Medulla oblongata (tissue), 1 donor: ENCODE measurements around the gene METRN.
"Not testable (repeated sequence)": the region's sequence is repeated elsewhere in the genome, so short reads cannot be mapped to it uniquely, and the experiment has no call there.

Experiments
- DNase-seq: peaks from one replicate; pipeline ENCODE4 v3.0.0-alpha.2; 2015; ENCODE audit errors: extremely low spot score

The METRN gene

DNA sequence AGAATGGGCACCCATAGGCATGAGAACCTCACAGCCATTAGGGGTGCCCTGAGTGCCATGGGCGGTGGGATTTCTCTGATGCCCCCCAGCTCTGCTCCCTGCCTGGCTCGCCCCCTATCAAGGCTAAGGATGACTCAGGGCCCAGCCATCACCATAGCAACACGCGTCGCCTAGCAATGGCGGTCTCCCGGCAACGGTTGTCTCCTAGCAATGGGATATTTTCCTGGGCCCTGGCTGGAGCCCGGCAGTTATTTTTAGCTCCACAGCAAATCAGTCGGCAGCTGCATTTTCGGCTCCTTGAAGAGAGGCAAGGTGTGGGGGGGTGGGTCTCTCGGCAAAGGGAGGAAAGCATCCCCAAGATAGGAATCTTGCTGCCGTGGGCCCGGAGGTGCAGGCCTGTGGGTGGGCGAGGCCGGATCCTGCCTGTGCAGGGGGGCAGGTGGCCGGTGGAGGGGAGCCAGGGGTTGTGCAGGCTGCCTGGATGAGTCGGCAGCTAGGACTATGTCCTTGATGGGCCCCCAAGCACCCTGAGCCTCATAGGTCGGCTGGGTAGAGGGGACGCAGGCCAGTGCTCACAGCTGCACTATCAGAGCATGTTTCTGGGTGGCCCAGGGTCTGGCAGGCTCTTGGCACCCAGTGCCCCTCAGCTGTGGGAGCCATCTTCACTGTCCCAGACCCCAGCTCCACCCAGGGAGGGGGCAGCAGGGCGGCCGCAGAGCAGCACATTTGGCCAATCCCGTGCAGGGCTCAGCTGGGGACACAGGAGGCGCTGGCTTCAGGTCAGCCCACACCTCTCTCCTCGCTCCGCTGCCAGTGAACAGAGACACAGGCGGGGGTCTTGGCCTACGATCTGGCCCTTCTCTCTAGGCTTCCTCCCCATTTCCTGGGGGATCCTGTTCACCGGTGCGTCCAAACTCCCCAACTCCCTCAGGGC is 5.1 kb upstream of the METRN start:
- DNase-seq = peak; percentile 90

GRCh38 chr16:710500-711075 is 4.3 kb upstream of the METRN start:
- no peak for DNase-seq

DNA sequence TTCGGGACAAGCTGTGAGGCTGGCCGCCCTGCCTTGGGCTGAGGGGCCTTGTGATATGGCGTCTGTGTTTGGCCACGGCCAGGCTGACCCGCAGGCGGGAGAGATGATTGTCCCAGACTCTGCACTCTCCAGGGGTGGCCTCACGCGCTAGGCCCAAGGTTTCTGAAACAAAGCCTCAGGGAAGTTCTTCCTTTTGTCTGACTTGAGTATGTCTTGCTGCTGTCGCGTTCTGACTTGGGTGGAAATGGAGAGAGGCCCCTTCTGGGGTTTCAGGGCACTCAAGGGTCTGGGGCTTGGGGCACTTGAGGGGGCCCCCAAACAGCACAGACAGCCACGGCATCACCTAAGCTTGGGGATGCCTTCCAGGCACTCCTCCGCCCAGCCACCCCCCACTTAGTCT is 3.8 kb upstream of the METRN start:
- no peak for DNase-seq

- DNase-seq = peak; percentile 77
Measured at GRCh38 chr16:711548-712320, 3.2 kb upstream of the METRN start.

GRCh38 chr16:712740-713250 is 2.1 kb upstream of the METRN start:
- DNase-seq = not testable (repeated sequence)

DNA sequence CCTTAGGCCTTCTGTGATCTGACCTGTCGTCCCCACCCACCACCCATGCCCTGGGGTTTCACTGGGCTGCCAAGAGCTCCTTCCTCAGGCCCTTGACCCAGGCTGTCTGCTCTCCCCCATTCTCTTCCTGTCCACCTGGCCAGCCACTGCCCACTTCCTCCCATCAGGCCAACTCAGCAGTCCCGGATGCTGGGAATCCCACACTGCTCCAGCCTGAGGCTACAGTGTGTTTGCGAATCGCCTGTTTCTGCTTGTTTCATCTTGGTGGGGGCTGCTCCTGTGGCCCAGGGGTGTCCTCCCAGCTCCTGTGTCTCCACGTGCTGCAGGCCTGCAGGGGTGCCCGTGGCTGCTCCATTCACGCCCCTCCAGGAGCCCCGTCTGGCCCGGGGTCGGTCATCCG is 839 bp upstream of the METRN start:
- no peak for DNase-seq

DNA sequence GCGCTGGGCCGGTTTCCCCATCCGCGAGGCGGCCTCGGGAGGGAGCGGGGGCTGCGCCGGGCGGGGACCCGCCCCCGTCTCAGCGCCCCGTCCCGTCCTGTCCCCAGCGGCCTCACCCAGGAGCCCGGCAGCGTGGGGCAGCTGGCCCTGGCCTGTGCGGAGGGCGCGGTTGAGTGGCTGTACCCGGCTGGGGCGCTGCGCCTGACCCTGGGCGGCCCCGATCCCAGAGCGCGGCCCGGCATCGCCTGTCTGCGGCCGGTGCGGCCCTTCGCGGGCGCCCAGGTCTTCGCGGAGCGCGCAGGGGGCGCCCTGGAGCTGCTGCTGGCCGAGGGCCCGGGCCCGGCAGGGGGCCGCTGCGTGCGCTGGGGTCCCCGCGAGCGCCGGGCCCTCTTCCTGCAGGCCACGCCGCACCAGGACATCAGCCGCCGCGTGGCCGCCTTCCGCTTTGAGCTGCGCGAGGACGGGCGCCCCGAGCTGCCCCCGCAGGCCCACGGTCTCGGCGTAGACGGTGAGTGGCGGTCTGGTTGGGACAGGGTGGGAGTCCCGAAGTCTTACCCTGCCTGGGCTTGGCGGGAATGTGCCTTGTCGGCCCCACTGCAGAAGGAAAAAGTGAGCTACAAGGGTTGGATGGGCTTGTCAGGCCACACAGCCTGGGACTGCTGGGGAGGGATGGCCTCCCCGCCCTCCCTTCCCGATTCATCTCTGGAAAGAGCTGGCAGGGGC is 720 bp downstream of the METRN start:
- DNase-seq = no peak

- DNase-seq = peak; percentile 96
Measured at GRCh38 chr16:716200-716568, 1.3 kb downstream of the METRN start.

GRCh38 chr16:716768-717325 is 1.9 kb downstream of the METRN start:
- DNase-seq = no peak

DNA sequence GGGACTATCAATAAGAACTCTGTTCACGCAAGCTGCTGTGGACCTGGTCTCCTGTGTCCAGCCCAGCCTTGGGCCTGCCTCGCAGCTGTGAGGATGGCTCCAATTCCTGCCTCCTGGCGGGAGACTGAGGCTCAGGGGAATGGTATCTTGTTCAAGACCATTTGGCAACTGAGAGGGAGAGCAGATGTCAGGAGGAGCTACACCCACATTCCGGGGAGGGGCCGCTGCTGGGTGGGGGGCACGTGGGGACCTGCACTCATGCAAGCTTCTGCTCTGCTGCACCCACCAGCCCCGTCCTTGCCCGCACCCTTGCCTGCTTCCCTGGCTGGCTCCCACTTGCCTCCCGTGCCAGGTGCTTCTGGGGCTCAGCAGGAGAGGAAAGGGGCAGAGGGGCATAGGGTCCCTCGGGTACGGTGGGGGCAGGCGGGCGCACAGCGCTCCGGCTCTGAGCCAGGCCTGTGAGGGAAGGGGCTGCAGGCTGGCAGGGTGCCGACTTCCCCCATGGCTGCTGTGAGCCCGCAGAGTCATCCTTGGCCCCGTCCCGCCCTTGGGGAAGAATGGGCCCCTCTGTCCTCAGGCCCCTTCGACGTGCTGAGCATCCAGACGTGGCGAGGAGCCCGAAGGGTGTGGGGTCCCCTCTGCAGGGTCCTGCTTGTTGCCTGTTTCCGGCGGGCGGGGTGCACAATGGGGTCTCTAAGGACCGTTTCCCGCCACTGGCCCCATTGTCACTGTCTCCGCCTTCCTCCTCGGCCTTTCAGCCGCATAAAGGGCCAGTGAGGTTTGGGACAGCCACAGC is 2.7 kb downstream of the METRN start:
- DNase-seq = no peak

- DNase-seq = no peak
Measured at GRCh38 chr16:718389-718788, 3.5 kb downstream of the METRN start.

- no peak for DNase-seq
Measured at GRCh38 chr16:718922-719321, 4.0 kb downstream of the METRN start.

DNA sequence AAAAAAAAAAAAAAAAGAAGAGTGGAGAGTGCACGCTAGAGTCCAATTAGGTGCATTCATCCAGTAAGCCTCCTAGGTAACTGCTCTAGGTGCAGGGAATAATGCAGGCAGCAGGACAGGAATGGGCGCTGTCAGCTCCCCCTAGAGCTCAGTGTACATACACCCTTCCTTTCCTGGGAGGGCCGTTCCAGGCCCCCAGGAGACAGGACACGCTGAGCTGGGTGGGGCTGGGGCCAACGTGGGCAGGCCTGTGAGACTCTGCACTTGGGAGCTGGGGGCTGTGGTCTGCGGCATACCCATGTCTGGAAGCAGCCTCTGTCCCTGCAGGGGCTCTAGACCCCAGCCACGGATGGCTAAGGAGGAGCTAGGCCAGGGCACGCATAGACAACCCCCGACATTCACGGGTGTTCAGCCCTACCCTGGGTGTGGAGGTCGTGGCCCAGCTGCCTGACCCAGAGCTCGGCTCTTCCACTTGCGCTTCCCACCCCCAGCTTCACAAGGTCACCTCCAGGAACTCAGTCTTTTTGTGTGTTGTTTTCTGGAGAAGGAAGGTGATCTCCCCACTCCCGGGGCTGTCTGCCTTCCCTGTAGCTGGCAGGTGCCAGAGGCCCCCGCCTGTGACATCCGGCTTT is 5.0 kb downstream of the METRN start:
- no peak for DNase-seq

- DNase-seq = peak; percentile 83
Measured at GRCh38 chr16:720447-720989, 5.6 kb downstream of the METRN start.

DNA sequence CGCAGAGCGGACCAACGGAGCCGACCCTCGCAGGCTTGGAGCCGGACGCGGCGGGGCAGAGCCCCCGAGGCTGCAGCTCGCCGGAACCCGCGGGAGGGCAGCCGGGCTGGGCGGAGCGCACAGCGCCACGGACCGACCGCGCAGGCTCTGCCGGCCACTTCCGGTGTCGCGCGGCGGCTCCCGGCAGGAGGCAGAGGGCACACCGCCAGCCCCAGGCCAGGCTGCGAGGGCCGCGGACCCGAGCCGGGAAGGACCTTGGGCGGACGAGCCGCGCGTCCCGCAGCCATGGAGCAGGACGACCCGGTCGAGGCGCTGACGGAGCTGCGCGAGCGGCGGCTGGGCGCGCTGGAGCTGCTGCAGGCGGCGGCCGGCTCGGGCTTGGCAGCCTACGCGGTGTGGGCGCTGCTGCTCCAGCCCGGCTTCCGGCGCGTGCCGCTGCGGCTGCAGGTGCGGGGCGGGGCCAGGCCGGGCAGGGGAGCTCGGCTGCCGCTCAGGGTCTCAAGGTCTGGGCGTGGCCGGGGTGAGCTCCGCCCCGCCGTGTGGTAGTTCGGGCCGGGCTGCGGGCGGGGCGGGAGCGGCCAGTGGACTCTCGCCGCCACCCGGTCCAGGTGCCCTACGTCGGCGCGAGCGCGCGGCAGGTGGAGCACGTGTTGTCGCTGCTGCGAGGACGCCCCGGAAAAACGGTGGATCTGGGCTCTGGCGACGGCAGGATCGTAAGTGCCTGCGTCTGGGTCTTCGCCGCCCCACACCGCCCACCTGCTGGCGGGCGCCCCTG is 6.3 kb downstream of the METRN start, which contains the start of gene ANTKMT:
TSS of gene ANTKMT (plus strand) at position 157 of the 775 bp plus-strand sequence. CDS start at position 286, 129 bp downstream.
- peak; percentile 77 for DNase-seq

- DNase-seq = no peak
Measured at GRCh38 chr16:721765-722540, 7.0 kb downstream of the METRN start.

- no peak for DNase-seq
Measured at GRCh38 chr16:722835-723633, 8.1 kb downstream of the METRN start.
